ENCODE measurements around the gene MAML3.

Gene MAML3

DNA sequence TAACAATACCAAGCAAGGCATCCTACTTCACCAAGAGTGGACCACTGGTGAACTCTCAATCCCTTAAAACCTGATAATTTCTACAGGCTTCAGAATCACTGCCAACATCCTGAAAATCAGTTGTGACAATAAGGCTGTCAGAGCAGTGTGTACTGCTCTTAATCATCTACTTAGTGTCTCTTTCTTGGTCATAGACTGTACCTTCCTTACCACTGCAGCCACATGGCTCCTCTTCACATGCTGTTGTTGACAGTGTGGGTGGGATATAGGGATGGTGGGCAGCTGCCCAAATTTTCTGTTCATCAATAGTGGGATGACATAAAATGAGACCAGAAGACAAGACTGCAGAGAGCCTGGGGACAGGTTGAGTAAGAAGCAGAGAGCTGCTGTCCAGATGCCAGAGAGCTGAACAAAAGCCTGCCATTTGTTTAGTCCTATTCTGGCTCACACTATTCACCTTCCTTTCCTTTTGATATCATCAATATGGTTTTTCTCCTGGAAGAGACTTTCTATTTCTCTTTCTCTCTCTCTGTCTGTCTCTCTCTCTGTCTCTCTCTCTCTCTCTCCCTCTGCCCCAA lies 309.4 kb downstream of the MAML3 start:
- H3K9me3 Mint-ChIP-seq = no peaks in the 10 kb centered on the region
- no peak overlapping the region for H3K4me3 Mint-ChIP-seq
- peaks cover 43% of the 10 kb centered on the region for H3K27me3 Mint-ChIP-seq (ENCODE audit: low read depth)
- no peaks in the 10 kb centered on the region for H3K36me3 Mint-ChIP-seq (ENCODE audit: low read depth)
- no peaks in the 10 kb centered on the region for H3K4me1 Mint-ChIP-seq (ENCODE audit: low read depth)
- H3K27ac Mint-ChIP-seq = no peak overlapping the region
- DNase-seq (ENCODE audit: low spot score) = no peak

- H3K4me1 Mint-ChIP-seq (ENCODE audit: low read depth) = no peaks in the 10 kb centered on the region
- H3K27ac Mint-ChIP-seq = no peak overlapping the region
- H3K9me3 Mint-ChIP-seq = no peaks in the 10 kb centered on the region
- no peak for DNase-seq (ENCODE audit: low spot score)
- H3K36me3 Mint-ChIP-seq (ENCODE audit: low read depth) = no peaks in the 10 kb centered on the region
- H3K4me3 Mint-ChIP-seq = no peak overlapping the region
- peaks cover 38% of the 10 kb centered on the region for H3K27me3 Mint-ChIP-seq (ENCODE audit: low read depth)
Observed at GRCh38 chr4:139844057-139844456, 309.9 kb downstream of the MAML3 start.

- Mint-ChIP-seq H3K36me3 (ENCODE audit: low read depth) (no peaks in the 10 kb centered on the region), H3K9me3 (no peaks in the 10 kb centered on the region), H3K4me3 (no peak overlapping the region), H3K27ac (no peak overlapping the region), H3K4me1 (ENCODE audit: low read depth) (no peaks in the 10 kb centered on the region), H3K27me3 (ENCODE audit: low read depth) (peaks cover 34% of the 10 kb centered on the region)
- no peak for DNase-seq (ENCODE audit: low spot score)
Observed at GRCh38 chr4:139843641-139844040, 310.3 kb downstream of the MAML3 start.

- Mint-ChIP-seq H3K4me1 (ENCODE audit: low read depth) (no peaks in the 10 kb centered on the region), H3K9me3 (no peaks in the 10 kb centered on the region), H3K27ac (no peak overlapping the region), H3K36me3 (ENCODE audit: low read depth) (no peaks in the 10 kb centered on the region), H3K4me3 (no peak overlapping the region), H3K27me3 (ENCODE audit: low read depth) (peaks cover 23% of the 10 kb centered on the region)
- DNase-seq (ENCODE audit: low spot score) = no peak
Observed at GRCh38 chr4:139841464-139842195, 312.4 kb downstream of the MAML3 start.

DNA sequence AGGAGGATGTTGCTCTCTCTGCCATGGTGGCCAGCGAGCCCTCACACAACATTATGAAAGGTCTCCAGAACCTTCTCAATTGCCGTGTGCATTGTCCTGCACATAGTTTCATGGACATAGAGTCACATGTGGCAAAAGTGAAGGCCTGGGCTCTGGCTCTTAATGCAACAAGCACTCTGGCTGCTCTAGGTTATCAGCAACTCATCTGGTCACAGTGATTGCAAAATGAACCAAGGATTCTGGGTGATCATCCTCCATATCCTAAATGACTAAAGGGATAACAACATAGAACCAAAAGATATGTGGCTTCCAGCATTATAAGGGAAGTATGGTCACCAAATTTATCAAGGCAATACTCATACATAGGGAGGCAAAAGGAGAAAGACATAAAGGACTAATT lies 313.2 kb downstream of the MAML3 start:
- Mint-ChIP-seq H3K27ac (no peak overlapping the region), H3K4me1 (ENCODE audit: low read depth) (no peaks in the 10 kb centered on the region), H3K36me3 (ENCODE audit: low read depth) (no peaks in the 10 kb centered on the region), H3K27me3 (ENCODE audit: low read depth) (peaks cover 23% of the 10 kb centered on the region), H3K4me3 (no peak overlapping the region), H3K9me3 (no peaks in the 10 kb centered on the region)
- DNase-seq (ENCODE audit: low spot score) = no peak

DNA sequence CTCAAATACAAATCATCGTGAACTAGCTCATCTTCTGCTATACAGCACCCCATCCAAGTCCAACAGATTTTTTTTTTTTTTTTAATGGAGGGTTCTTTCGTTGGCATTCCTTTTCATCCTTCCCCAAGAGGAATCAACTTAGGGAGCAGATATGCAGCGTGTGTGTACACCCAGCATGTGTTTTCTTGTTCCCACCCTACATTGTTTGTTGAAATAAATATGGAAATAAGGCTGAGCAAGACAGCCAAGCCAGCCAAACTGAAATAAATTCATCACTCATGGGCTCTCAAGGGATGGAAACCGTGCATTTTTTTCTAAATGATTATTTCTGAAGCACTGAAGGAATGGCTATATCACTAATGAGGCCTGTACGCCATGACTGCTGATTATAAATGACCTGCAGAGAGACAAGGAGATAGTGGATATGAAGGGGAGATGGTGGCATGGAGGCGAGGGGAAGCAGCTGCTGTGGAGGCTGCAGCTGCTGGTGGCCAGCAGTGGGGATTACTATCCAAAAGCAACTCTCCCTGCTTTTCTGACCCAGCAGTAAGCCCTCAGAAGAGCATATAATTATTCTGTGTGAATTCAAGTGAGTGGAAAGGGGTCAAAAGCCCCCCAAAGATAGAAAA lies 314.5 kb downstream of the MAML3 start:
- no peak overlapping the region for H3K27ac Mint-ChIP-seq
- no peak for DNase-seq (ENCODE audit: low spot score)
- no peaks in the 10 kb centered on the region for H3K9me3 Mint-ChIP-seq

GRCh38 chr4:139838811-139839210 lies 315.2 kb downstream of the MAML3 start:
- Mint-ChIP-seq H3K4me3 (no peak overlapping the region), H3K4me1 (ENCODE audit: low read depth) (no peaks in the 10 kb centered on the region), H3K9me3 (no peaks in the 10 kb centered on the region), H3K27ac (no peak overlapping the region), H3K27me3 (ENCODE audit: low read depth) (peaks cover 14% of the 10 kb centered on the region), H3K36me3 (ENCODE audit: low read depth) (no peaks in the 10 kb centered on the region)
- no peak for DNase-seq (ENCODE audit: low spot score)

More for the DNA sequence above, 314.5 kb downstream of the MAML3 start:
- Mint-ChIP-seq H3K27me3 (ENCODE audit: low read depth) (peaks cover 14% of the 10 kb centered on the region), H3K4me1 (ENCODE audit: low read depth) (no peaks in the 10 kb centered on the region), H3K36me3 (ENCODE audit: low read depth) (no peaks in the 10 kb centered on the region), H3K4me3 (no peak overlapping the region)

GRCh38 chr4:139834981-139835391 lies 319.0 kb downstream of the MAML3 start:
- Mint-ChIP-seq H3K27ac (no peak overlapping the region), H3K27me3 (ENCODE audit: low read depth) (peaks cover 3% of the 10 kb centered on the region), H3K36me3 (ENCODE audit: low read depth) (no peaks in the 10 kb centered on the region), H3K4me1 (ENCODE audit: low read depth) (no peaks in the 10 kb centered on the region), H3K4me3 (no peak overlapping the region), H3K9me3 (no peaks in the 10 kb centered on the region)
- DNase-seq (ENCODE audit: low spot score) = no peak

- H3K4me1 Mint-ChIP-seq (ENCODE audit: low read depth) = no peaks in the 10 kb centered on the region
- no peaks in the 10 kb centered on the region for H3K9me3 Mint-ChIP-seq
- no peak overlapping the region for H3K27ac Mint-ChIP-seq
- peaks cover 3% of the 10 kb centered on the region for H3K27me3 Mint-ChIP-seq (ENCODE audit: low read depth)
- no peak for DNase-seq (ENCODE audit: low spot score)
- H3K36me3 Mint-ChIP-seq (ENCODE audit: low read depth) = no peaks in the 10 kb centered on the region
- H3K4me3 Mint-ChIP-seq = no peak overlapping the region
Observed at GRCh38 chr4:139834226-139834662, 319.7 kb downstream of the MAML3 start.

- Mint-ChIP-seq H3K4me3 (no peak overlapping the region), H3K27me3 (ENCODE audit: low read depth) (peaks cover 3% of the 10 kb centered on the region), H3K27ac (no peak overlapping the region), H3K9me3 (no peaks in the 10 kb centered on the region), H3K4me1 (ENCODE audit: low read depth) (no peaks in the 10 kb centered on the region), H3K36me3 (ENCODE audit: low read depth) (no peaks in the 10 kb centered on the region)
- DNase-seq (ENCODE audit: low spot score) = no peak
Observed at GRCh38 chr4:139833151-139833910, 320.7 kb downstream of the MAML3 start.

GRCh38 chr4:139828966-139829664 lies 324.9 kb downstream of the MAML3 start:
- no peak for DNase-seq (ENCODE audit: low spot score)
- no peaks in the 10 kb centered on the region for H3K9me3 Mint-ChIP-seq
- H3K4me1 Mint-ChIP-seq (ENCODE audit: low read depth) = no peaks in the 10 kb centered on the region
- no peak overlapping the region for H3K27ac Mint-ChIP-seq
- H3K36me3 Mint-ChIP-seq (ENCODE audit: low read depth) = no peaks in the 10 kb centered on the region
- peaks cover 2% of the 10 kb centered on the region for H3K27me3 Mint-ChIP-seq (ENCODE audit: low read depth)
- no peak overlapping the region for H3K4me3 Mint-ChIP-seq

GRCh38 chr4:139826426-139826825 lies 327.6 kb downstream of the MAML3 start:
- DNase-seq (ENCODE audit: low spot score) = no peak
- no peaks in the 10 kb centered on the region for H3K9me3 Mint-ChIP-seq
- no peak overlapping the region for H3K4me3 Mint-ChIP-seq
- H3K36me3 Mint-ChIP-seq (ENCODE audit: low read depth) = no peaks in the 10 kb centered on the region
- H3K27ac Mint-ChIP-seq = no peak overlapping the region
- peaks cover 2% of the 10 kb centered on the region for H3K27me3 Mint-ChIP-seq (ENCODE audit: low read depth)
- no peaks in the 10 kb centered on the region for H3K4me1 Mint-ChIP-seq (ENCODE audit: low read depth)

DNA sequence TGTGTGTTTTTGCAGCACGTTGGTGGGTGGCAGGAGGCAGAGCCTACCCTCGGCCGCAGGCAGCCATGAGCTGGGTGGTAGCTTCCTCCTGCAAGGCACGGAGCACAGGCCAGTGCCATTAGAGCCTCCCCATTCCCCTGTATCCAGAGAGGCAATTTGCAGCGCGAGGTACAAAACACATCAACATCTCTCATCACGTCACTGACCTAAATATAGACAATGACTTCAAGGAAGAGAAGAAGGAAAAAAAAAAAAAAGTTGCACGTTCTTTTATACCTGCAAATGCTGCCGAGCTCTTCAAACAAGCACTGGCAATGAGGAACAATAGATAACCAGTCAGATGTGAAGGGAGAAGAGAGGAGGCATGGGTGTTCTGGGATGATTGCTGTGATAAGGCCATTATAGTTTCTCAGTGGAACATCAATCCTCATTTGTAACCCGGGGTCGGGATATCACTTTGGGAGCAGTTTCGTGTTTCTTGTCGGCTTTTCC lies 328.4 kb downstream of the MAML3 start:
- Mint-ChIP-seq H3K36me3 (ENCODE audit: low read depth) (no peaks in the 10 kb centered on the region), H3K27ac (no peak overlapping the region), H3K4me1 (ENCODE audit: low read depth) (no peaks in the 10 kb centered on the region), H3K4me3 (no peak overlapping the region), H3K9me3 (no peaks in the 10 kb centered on the region), H3K27me3 (ENCODE audit: low read depth) (peaks cover 2% of the 10 kb centered on the region)
- DNase-seq (ENCODE audit: low spot score) = no peak
